GM21825 (cell line): ENCODE measurements around the gene CABLES2.

Source experiments
- ATAC-seq: cut with Tn5 transposase; IDR thresholded peaks from one replicate; pipeline ENCODE4 v1.9.1; 2021; ENCODE audit warnings: mild to moderate bottlenecking, moderate library complexity; ENCODE audit not compliant: unreplicated experiment

The CABLES2 gene

GRCh38 chr20:62407221-62407992, at the start of gene CABLES2:
Gene CABLES2, minus strand, starts transcription at chr20:62407285. Its CDS starts 9 bp downstream, at chr20:62407276.
- peak; percentile 76 for ATAC-seq

DNA sequence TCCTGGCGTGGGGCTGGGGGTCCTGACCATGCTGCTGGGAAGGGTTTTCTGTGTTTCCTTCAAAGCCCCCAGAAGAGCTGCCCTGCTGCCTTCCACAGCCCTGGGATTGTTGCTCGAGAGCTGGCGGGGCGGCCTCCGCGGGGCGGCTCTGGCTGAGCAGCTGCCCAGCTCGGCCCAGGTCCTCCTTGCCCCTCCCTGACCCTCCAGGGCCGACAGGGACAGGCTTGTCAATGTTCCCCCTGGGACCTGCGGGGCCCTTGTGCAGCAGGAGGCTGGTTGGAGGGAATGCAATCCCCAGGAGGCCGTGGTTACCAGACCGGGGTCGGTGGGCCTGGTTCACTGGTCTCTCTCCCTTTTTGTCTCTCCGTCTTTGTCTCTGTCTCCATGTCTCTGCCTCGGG, 48.8 kb upstream of the CABLES2 start:
- no peak for ATAC-seq

DNA sequence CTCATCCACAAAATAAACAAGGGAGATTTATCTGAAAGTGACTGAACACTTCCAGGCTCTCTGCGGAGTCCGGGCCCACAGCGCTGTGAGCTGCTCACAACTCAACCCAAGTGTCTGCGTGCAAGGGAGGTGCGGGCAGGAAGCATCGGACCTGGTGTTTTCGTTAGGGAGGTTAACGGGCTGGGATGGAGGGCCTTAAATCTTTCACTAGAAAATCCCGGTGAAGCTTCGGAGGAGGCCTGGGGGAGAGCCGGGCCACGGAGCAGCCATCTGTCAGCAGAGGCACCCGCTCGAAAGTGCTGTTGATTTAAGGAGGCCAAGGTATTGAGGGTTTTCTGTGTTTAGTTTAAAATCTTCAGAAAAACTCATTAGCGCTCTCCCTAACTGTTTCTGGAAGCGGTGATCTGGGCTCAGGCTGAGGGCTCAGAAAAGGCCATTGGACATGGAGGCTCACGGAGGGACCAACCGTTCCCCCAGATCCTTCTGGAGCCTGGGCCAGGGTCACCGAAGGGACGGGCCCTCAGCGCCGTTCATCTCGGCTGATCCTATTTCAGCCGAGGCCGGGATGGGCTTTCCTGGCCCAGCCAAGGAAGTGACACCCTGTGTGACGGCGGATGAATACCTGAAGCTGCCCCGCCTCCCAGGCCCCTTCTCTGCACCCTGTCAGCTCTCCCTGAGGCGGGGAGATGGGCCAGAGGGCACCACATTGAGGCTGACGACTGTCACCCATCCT, 48.0 kb upstream of the CABLES2 start:
- ATAC-seq, result no peak

GRCh38 chr20:62453186-62453808, 46.2 kb upstream of the CABLES2 start:
- ATAC-seq, result no peak

DNA sequence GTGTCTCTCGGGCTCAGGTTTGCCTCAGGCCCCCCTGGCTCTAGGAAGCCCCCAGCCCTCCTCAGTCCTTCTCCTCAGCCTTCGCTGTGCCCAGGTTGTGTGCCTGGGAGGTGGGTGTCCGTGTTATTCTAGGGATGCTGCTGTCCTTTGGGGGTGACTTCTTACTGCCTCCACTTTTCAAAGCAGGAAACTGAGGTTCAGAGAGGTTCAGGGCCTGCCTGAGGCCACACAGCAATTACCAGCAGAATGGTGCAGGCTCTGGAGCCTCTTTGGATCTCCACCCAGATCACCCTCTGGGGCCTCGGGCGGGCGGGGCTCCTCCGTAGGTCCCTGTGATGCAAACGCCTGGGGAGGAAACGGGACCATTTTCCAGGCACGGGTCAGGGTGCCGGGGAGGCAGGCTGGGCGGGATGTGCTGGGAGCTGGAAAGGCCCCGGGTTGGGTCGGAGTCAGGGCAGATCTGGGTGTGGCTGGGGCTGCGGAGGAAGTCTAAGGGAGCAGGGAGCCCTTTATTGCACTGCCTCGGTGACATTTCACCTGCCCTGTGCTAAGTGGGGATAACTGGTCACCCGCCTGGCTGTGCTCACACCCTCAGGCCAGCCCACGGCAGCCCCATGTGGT, 45.5 kb upstream of the CABLES2 start:
- no peak for ATAC-seq

DNA sequence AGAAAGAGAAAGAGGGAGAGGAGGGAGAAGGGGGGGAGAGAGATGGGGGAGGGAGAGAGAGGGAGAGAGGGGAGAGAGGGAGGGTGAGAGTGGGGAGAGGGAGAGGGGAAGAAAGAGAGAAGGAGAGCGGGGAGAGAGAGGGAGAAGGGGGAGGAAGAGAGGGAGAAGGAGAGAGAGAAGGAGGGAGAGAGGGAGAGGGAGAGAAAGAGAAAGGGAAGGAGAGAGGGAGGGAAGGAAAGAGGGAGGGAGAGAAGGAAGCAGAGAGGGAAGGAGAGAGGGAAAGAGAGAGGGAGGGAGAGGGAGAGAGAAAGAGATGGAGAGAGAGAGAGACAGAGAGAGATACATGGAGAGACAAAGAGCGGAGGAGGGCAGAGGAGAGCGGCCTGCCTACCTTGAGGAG, 44.9 kb upstream of the CABLES2 start:
- no peak for ATAC-seq

DNA sequence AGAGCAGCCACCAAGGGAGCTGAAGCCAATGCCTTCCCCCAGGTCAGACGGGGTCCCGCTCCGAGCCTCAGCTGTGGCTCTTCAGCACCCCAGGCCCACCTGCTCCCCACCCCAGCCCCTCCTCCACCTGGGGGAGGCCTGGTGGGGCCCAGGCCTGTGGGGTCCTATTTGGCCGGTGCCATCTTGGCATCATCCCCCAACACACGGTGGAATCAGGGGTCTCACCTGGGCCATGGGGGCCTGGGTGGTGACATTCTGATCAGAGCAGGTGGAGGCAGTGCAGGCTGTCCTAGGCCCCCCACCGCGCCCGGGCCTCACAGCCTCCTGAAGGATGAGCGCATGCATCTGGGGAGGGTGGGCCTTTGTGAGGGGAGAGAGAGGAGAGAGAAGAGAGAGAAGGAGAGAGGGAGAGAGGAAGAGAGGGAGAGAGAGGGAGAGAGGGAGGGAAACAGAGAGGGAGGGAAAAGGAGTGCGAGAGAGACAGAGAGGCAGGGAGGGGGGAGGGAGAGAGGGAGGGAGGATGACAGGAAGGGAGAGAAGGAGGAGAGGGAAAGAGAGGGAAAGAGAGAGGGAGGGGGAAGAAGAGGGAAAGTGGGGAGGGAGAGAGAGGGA, 44.2 kb upstream of the CABLES2 start:
- ATAC-seq, result no peak

- no peak for ATAC-seq
Observed at GRCh38 chr20:62449951-62450691, 43.0 kb upstream of the CABLES2 start.

GRCh38 chr20:62448788-62449187, 41.7 kb upstream of the CABLES2 start:
- ATAC-seq, result no peak

- ATAC-seq, result no peak
Observed at GRCh38 chr20:62448038-62448437, 41.0 kb upstream of the CABLES2 start.

DNA sequence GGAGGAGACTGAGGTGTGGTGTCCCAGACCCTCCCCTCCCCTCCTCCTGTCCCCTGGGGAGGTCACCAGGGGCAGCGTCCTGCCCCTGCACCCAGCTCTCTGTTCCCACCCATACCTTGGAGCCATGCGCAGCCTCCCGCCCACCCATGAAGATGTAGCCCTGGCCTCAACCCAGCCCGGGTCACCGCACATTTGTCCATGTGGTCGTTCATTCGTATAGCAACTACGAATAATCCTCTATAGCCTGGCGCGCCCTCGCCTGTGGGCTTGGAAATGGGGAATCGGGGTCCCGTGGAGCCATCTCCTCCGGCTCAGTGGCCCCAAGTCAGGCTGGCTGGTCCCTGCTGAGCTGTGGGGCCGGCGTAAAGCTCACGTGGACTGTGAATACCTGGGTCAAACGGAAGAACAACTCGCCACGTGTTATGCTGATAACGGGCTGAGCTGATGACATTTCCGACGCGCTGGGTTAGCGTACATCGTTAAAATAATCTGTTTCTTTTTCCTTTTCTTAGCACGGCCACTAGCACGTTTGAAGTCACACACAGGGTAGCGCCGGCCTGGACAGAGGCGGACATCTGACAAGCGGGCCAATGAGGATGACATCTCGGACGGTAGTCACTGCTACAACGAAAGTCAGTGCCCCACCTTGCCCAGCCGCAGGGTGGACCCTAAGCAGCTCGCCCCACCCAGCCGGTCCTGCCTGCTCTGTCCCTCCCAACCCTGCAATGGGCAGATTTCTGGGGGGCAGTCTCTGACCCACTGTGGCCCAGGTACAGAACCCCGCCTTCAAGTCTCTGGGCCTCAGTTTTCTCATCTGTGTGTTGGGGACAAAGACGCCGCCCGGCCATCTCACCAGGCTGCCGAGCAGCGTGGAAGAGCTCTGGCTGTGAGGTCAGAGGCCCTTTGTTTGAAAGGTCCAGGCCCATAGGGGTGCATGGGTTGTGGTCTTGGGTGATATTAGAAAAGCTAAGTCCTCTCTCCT, 40.1 kb upstream of the CABLES2 start:
- no peak for ATAC-seq

DNA sequence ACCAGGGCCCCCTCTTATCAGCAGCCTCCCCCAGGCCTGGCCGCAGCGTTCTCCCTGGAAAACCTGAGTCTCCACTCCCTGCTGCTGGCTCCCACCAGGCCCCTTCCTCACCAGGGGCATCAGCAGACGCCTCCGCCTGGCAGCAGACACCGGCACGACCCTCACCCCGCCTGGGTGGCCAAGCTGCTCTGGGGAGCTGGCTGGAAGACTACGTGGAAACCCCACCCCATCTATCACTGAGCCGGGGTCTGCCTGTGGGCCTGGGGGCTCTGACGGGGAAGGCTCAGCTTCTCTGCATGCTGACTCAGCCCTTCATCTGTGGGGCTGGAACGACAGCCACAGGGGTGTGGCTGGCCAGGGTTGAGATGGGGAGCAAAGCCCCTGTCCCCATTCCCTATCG, 39.4 kb upstream of the CABLES2 start:
- no peak for ATAC-seq

DNA sequence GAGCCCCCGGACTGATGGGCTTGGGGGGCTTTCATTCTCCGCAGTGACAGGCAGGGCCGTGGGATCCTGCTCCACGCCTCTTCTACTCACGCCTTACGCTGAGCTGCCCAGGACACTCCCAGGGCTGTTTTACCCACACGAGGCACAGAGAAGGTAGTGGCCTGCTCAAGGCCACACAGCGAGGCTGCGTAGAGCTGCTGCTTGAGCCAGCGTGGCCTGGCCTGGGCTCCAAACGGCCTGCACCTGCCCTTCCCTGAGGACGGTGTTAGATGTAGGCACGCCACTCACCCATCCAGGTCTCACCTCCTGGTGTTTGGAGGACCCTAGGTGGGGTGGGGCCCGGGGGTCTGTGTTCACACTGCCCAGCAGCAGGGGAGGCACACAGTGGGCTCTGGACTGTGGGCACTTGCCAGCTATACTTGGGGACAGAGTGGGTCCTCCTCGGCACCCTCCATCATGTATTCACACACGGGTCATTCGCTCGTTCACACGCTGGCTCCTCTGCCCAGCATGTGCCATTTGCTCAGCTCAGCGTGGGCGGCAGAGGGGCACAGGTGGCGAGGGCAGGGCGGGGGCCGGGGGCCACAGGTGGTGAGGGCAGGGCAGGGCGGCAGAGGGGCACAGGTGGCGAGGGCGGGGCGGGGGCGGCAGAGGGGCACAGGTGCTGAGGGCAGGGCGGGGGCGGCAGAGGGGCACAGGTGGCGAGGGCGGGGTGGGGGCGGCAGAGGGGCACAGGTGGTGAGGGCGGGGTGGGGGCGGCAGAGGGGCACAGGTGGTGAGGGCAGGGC, 38.7 kb upstream of the CABLES2 start:
- no peak for ATAC-seq

DNA sequence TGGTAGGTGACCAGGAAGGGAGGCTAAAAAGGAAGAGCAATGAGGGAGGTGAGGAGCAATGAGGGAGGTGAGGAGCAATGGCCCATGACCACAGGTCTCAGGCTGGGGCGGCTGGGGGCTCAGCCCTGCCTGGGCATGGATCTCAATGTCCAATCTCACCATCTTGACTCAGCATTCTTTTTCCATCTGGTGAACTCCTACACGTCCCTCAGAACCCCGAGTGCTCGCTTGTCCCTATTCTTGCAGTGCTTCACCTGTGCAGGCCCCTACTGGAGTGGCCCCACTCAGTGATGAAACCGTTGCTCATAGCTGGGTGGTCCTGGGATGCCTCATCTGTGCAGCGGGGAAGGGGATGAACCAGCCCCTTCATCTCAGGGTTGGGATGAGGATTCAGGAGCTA, 37.2 kb upstream of the CABLES2 start:
- no peak for ATAC-seq

DNA sequence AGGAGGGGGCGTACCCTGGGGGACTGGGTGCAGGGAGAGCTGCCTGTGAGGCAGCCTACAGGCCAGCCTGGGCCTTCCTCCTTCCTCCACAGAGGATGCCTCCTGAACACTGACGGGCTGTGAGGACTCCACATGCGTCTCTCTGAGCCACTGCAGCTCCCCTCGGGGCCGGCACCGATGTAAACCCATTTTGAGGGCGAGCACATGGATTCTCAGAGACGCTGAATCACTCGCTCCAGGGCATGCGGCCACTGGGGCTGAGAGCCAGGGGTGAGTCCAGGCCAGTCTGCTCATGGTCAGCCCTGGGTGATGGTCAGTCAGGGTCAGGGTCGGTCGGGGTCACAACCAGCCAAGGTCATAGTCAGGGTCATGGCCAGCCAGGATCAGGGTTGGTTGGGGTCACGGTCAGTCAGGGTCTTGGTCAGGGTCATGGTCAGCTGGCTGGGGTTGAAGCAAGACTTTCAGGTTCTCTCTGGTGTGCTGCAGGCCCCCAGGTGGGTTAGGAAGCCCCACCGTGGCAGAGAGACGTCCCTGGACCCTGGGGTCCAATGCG, 35.0 kb upstream of the CABLES2 start:
- no peak for ATAC-seq

GRCh38 chr20:62439218-62439617, 32.1 kb upstream of the CABLES2 start:
- ATAC-seq, result no peak

DNA sequence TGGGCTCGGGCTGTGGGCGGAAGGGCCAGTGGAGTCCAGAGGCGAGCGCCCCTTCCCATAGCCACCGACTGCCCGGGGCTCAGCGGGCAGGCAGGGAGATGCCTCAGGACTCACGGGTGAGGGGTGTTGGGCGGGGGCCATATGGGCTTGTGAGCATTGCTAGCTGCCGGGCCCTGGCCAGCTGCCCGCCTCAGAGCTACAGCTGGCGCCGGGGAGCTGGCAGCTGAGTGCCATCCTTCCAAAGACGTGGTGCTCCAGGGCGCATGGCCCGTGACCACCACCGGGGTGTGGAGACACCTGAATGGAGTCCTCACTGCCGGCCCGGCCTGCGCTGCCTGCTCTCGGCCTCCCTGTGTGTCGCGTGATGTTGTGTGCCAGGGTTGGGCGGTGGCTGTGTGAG, 30.8 kb upstream of the CABLES2 start:
- no peak for ATAC-seq

- no peak for ATAC-seq
Observed at GRCh38 chr20:62437496-62437895, 30.4 kb upstream of the CABLES2 start.
